Endothelial cell of umbilical vein (primary cell): ENCODE measurements around the gene PLEKHG4. TPM values are rescaled to one million over a fixed set of nuclear protein-coding genes. Genes with fewer than 3 reads are reported as not detected.

Source experiments
- BruUV-seq: library from RNA; stranded (reverse); fragments of 400-500 nt; replicated peaks from 2 replicates; lab custom pipeline; 2021; lab: Mats Ljungman, UMichigan
- CTCF ChIA-PET: fragments of 300-600, 350-600 bp; sonication (Branson Sonifier 250); formaldehyde crosslinking; loops from one replicate; lab custom pipeline; 2021; ENCODE audit warnings: antibody characterized with exemption, inconsistent platforms; lab: Charles Lee
- POLR2A ChIA-PET: fragments of 300-600, 350-600 bp; sonication (Branson Sonifier 250); formaldehyde crosslinking; loops from one replicate; lab custom pipeline; 2021; ENCODE audit warnings: antibody characterized with exemption, inconsistent platforms; lab: Charles Lee
- DNase-seq: peaks from one replicate; pipeline ENCODE4 v3.0.0-alpha.2; 2011; ENCODE audit warnings: low read depth, low spot score
- FAIRE-seq: peaks from 2 replicates; lab custom pipeline; 2011; peaks lifted over from hg19 to GRCh38; lab: Jason Lieb, UNC
- H2AFZ ChIP-seq: 2 replicates; pipeline ENCODE4 v1.6.0; 2012; ENCODE audit warnings: low read depth, low read length, control low read depth, inconsistent platforms
- H3K27ac ChIP-seq: 2 replicates; pipeline ENCODE4 v1.5.1; 2011; ENCODE audit warnings: low read depth, mild to moderate bottlenecking, control low read depth, low read length, moderate library complexity; ENCODE audit not compliant: insufficient read depth
- H3K27me3 ChIP-seq, 2 experiments: 2 replicates each; pipeline versions ENCODE4 v1.6.0 to v1.6.1; 2011; ENCODE audit warnings: low read length in 2 of 2, mixed read lengths in 1 of 2; ENCODE audit not compliant: control insufficient read depth in 2 of 2, insufficient read depth in 2 of 2
- H3K36me3 ChIP-seq, 2 experiments: 2 replicates in 1 of 2; 3 replicates in 1 of 2; pipeline ENCODE4 v1.5.1; 2011; ENCODE audit warnings: low read length in 2 of 2, mild to moderate bottlenecking in 1 of 2, moderate library complexity in 1 of 2; ENCODE audit not compliant: control insufficient read depth in 2 of 2, insufficient read depth in 2 of 2; ENCODE audit errors: extremely low read depth in 1 of 2
- H3K4me1 ChIP-seq: 3 replicates; pipeline ENCODE4 v1.5.1; 2011; ENCODE audit warnings: mild to moderate bottlenecking, low read length; ENCODE audit not compliant: control insufficient read depth, insufficient read depth; ENCODE audit errors: extremely low read depth
- H3K4me2 ChIP-seq: 2 replicates; pipeline ENCODE4 v1.6.1; 2011; ENCODE audit warnings: low read length, control low read depth, mixed read lengths; ENCODE audit not compliant: insufficient read depth
- H3K4me3 ChIP-seq, 3 experiments: fragments of 200-600 bp in 1 of 3; sonication (generic), shearing (Covaris generic) in 1 of 3; replicated peaks in 1 of 3; 2 replicates each; pipeline ENCODE4 v1.5.1; 2011 to 2016; ENCODE audit warnings: control low read depth in 3 of 3, low read length in 3 of 3, mild to moderate bottlenecking in 2 of 3, inconsistent platforms in 1 of 3, low read depth in 1 of 3, moderate library complexity in 1 of 3; ENCODE audit not compliant: insufficient read depth in 1 of 3
- H3K79me2 ChIP-seq: 2 replicates; pipeline ENCODE4 v1.6.0; 2012; ENCODE audit warnings: low read length, inconsistent platforms; ENCODE audit not compliant: control insufficient read depth, insufficient read depth
- H3K9ac ChIP-seq: replicated peaks from 2 replicates; pipeline ENCODE3; 2011; ENCODE audit warnings: low read length, control low read depth; ENCODE audit not compliant: insufficient read depth; ENCODE audit errors: extremely low read depth
- H3K9me1 ChIP-seq: replicated peaks from 3 replicates; pipeline ENCODE4 v1.6.0; 2011; ENCODE audit warnings: mild to moderate bottlenecking, low read length; ENCODE audit not compliant: control insufficient read depth, insufficient read depth; ENCODE audit errors: extremely low read depth
- H3K9me3 ChIP-seq: replicated peaks from 2 replicates; pipeline ENCODE4 v1.5.1; 2012; ENCODE audit warnings: low read length, inconsistent platforms; ENCODE audit not compliant: control insufficient read depth, insufficient read depth
- H4K20me1 ChIP-seq: replicated peaks from 2 replicates; pipeline ENCODE3; 2011; ENCODE audit warnings: mild to moderate bottlenecking, low read length; ENCODE audit not compliant: control insufficient read depth, insufficient read depth; ENCODE audit errors: extremely low read depth
- CTCF ChIP-seq, 2 donors: IDR thresholded peaks; 1 replicate in 1 of 2; 2 replicates in 1 of 2; pipeline ENCODE4 v1.5.1; 2011; ENCODE audit warnings: low read length in 2 of 2, mild to moderate bottlenecking in 2 of 2, moderate library complexity in 2 of 2, control low read depth in 1 of 2, inconsistent platforms in 1 of 2, low read depth in 1 of 2; ENCODE audit not compliant: insufficient read depth in 1 of 2; ENCODE audit errors: extremely low read depth in 1 of 2
- EZH2 ChIP-seq: IDR thresholded peaks from 2 replicates; pipeline ENCODE4 v1.6.1; 2012; ENCODE audit warnings: borderline replicate concordance, low read depth, mild to moderate bottlenecking, moderate library complexity, low read length, inconsistent platforms; ENCODE audit not compliant: severe bottlenecking
- FOS ChIP-seq: IDR thresholded peaks from 2 replicates; pipeline ENCODE4 v1.6.1; 2011; ENCODE audit warnings: mild to moderate bottlenecking, low read length, moderate library complexity, borderline replicate concordance; ENCODE audit not compliant: insufficient read depth
- GATA2 ChIP-seq: IDR thresholded peaks from 2 replicates; pipeline ENCODE4 v1.7.0; 2011; ENCODE audit warnings: low read depth, mild to moderate bottlenecking, moderate library complexity, mixed read lengths, low read length; ENCODE audit not compliant: insufficient read length, insufficient read depth
- JUN ChIP-seq: IDR thresholded peaks from 2 replicates; pipeline ENCODE4 v1.6.1; 2011; ENCODE audit warnings: borderline replicate concordance, low read depth; ENCODE audit not compliant: insufficient read length, insufficient read depth
- MAX ChIP-seq: IDR thresholded peaks from 2 replicates; pipeline ENCODE4 v1.6.1; 2011; ENCODE audit not compliant: insufficient read depth, insufficient read length
- MYC ChIP-seq: IDR thresholded peaks from one replicate; pipeline ENCODE4 v1.6.1; 2011; ENCODE audit warnings: mild to moderate bottlenecking, low read depth, low read length
- POLR2A ChIP-seq: IDR thresholded peaks from 2 replicates; pipeline ENCODE4 v1.6.1; 2012; ENCODE audit warnings: low read depth, mild to moderate bottlenecking, control low read depth, low read length
- POLR2AphosphoS5 ChIP-seq: IDR thresholded peaks from 2 replicates; pipeline ENCODE4 v1.6.1; 2012; ENCODE audit warnings: low read depth, mild to moderate bottlenecking, control low read depth, low read length, moderate library complexity; ENCODE audit not compliant: insufficient read depth
- dilution Hi-C: fragments of 300-500 bp; cut with MboI; formaldehyde crosslinking; loops from one replicate; pipeline ENCODE4 v1.15.0; 2019; ENCODE audit warnings: low sequenced_read_pairs; ENCODE audit not compliant: extremely low pct_ligation_motif_present
- intact Hi-C: fragments of 100-400 bp; cut with micrococcal nuclease; formaldehyde crosslinking; loops from one replicate; pipeline ENCODE4 v1.10.0; 2022
- polyA plus RNA-seq, 4 experiments: library from polyadenylated mRNA; depleted of rRNA in 3 of 4; stranded (reverse) in 3 of 4; unstranded in 1 of 4; fragments of >200 nt; gene quantifications; 2 replicates each; pipeline versions ENCODE4 v1.2.1 to v1.2.3, GENCODE V29; 2011 to 2012; ENCODE audit warnings: missing spikeins in 1 of 4
- total RNA-seq: library from RNA; stranded (reverse); gene quantifications from 2 replicates; pipeline ENCODE4 v1.2.3, GENCODE V29; 2021

Gene PLEKHG4
- total and polyA plus RNA-seq, 2 donors (not counting 3 experiments of a cell fraction or from before 2014, with no cell fraction given) = 26.6 to 34.8 TPM

DNA sequence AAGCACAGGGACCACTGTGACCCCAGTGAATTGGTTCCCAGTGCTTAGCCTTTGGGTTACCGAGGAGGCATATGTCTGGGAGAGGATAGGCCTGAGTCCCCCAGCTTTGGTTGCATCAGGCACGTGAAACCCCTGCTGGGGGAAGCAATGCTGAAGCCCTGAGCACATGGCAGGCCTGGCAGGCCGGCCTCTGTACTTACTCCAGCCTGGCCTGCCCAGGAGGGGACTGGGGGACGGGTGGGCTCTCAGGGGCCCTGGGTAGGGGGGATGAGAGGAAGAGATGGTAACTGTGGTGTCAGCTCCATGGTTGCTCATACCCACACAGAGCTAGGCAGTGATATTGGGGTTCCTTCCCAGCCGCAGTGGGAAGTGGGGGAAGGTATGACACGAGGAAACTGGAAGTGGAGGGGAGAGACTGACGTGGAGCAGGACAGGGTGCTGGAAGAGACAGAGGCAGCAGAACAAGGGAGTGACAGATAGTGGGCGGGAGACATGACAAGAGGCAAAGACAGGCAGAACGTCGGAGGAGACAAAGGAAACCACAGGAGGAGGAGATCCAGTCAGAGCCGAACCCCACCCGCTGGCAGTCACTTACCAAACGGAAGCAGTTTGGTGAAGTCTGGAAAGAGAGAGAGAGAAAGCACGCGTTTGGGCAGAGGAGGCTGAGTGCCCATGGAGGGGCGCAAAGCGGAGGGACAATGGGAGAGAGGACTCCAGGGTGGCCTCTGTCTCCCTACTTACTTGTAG, 43.3 kb upstream of the PLEKHG4 start:
- no peak overlapping the region for H3K4me3 ChIP-seq
- no peak for DNase-seq
- H3K4me2 ChIP-seq = no peak overlapping the region
- intact Hi-C loops = loop anchor here (1.0 kb wide), 1 partner anchor 8 kb away; no protein-coding TSS in a partner anchor
- peaks cover 12% of the 10 kb centered on the region for H3K79me2 ChIP-seq
- FAIRE-seq = no peak
- H4K20me1 ChIP-seq = no peaks in the 10 kb centered on the region
- ChIA-PET CTCF (interaction anchor here (0.9 to 1.8 kb wide), 3 partner anchors 8 to 38 kb away, joined by 3 to 4 read pairs (median 4); partner anchors contain the start of gene FHOD1), POLR2A (no interaction called here)
- BruUV-seq = no TSS peak
- peaks cover 4% of the 10 kb centered on the region for H3K4me1 ChIP-seq
- dilution Hi-C loops = no loop called here
- H3K36me3 ChIP-seq = peaks cover 11 to 65% of the 10 kb centered on the region in 2 experiments
- no peaks in the 10 kb centered on the region for H3K9me3 ChIP-seq
- TF ChIP-seq FOS = no peak
- no peak for TF ChIP-seq EZH2
- TF ChIP-seq POLR2AphosphoS5 = no peak
- no peak for TF ChIP-seq MYC
- TF ChIP-seq GATA2 = no peak
- TF ChIP-seq JUN = no peak
- TF ChIP-seq MAX = no peak
- TF ChIP-seq POLR2A = no peak
- TF ChIP-seq CTCF (IDR thresholded peaks at IDR 0.05; ENCODE audit: extremely low read depth in 1 of 2, insufficient read depth in 1 of 2, low read depth in 1 of 2, low read length in 2 of 2) = no peak
- H3K9me1 ChIP-seq = no peaks in the 10 kb centered on the region
- H3K9ac ChIP-seq = no peak overlapping the region
- no peaks in the 10 kb centered on the region for H3K27me3 ChIP-seq
- H2AFZ ChIP-seq = no peak overlapping the region
- no peak overlapping the region for H3K27ac ChIP-seq
